OCI-LY3 (cell line): ENCODE measurements around the gene MUTYH.
A peak's percentile ranks its signal among the peaks of the same experiment; 100 is the strongest.

Experiments
- H2AFZ ChIP-seq: fragments of 200-600, 300-600 bp; shearing (Covaris generic); 2 replicates; pipeline ENCODE4 v1.6.0; 2014; ENCODE audit warnings: antibody characterized with exemption, low read depth, low read length
- H3K27ac ChIP-seq: fragments of 200-600, 300-600 bp; sonication (generic); 2 replicates; pipeline ENCODE4 v1.5.1; 2014; ENCODE audit warnings: mild to moderate bottlenecking, low read length, moderate library complexity, mixed read lengths
- H3K27me3 ChIP-seq: fragments of 200-600, 300-600 bp; sonication (generic); 2 replicates; pipeline ENCODE4 v1.6.1; 2014; ENCODE audit warnings: low read depth, low read length, mixed read lengths
- H3K36me3 ChIP-seq: fragments of 200-600, 300-600 bp; sonication (generic); replicated peaks from 2 replicates; pipeline ENCODE3; 2014; ENCODE audit warnings: low read depth, low read length, mixed read lengths
- H3K4me1 ChIP-seq: fragments of 300-600, 200-600 bp; sonication (generic); 2 replicates; pipeline ENCODE4 v1.6.1; 2014; ENCODE audit warnings: low read length, mixed read lengths
- H3K4me2 ChIP-seq: fragments of 200-600, 300-600 bp; sonication (generic); 2 replicates; pipeline ENCODE4 v1.6.1; 2014; ENCODE audit warnings: low read length, mixed read lengths
- H3K4me3 ChIP-seq: fragments of 300-600, 200-600 bp; sonication (generic); 2 replicates; pipeline ENCODE4 v1.5.1; 2014; ENCODE audit warnings: antibody characterized with exemption, mild to moderate bottlenecking, low read length, moderate library complexity
- H3K79me2 ChIP-seq: fragments of 300-600, 200-600 bp; shearing (Covaris generic); 2 replicates; pipeline ENCODE4 v1.6.1; 2014; ENCODE audit warnings: mild to moderate bottlenecking, low read length, mixed read lengths
- H3K9ac ChIP-seq: fragments of 300-600, 200-600 bp; shearing (Covaris generic); 2 replicates; pipeline ENCODE4 v1.6.0; 2014; ENCODE audit warnings: mild to moderate bottlenecking, low read length, moderate library complexity
- H3K9me3 ChIP-seq: fragments of 200-600, 300-600 bp; shearing (Covaris generic); 2 replicates; pipeline ENCODE4 v1.6.1; 2014; ENCODE audit warnings: low read length, mixed read lengths; ENCODE audit not compliant: insufficient read depth
- H4K20me1 ChIP-seq: fragments of 200-600, 300-600 bp; sonication (generic); 2 replicates; pipeline ENCODE4 v1.6.1; 2016; ENCODE audit warnings: low read length, mixed read lengths; ENCODE audit not compliant: insufficient read depth
- CTCF ChIP-seq: fragments of 200-600, 300-600 bp; sonication (generic); IDR thresholded peaks from 2 replicates; pipeline ENCODE4 v1.5.1; 2014; ENCODE audit warnings: antibody characterized with exemption, low read length, low read depth
- EZH2phosphoT487 ChIP-seq: fragments of 200-600 bp; shearing (Covaris generic); IDR thresholded peaks from 2 replicates; pipeline ENCODE4 v1.6.1; 2018; ENCODE audit warnings: antibody characterized with exemption, mixed run types, low read depth

The MUTYH gene

DNA sequence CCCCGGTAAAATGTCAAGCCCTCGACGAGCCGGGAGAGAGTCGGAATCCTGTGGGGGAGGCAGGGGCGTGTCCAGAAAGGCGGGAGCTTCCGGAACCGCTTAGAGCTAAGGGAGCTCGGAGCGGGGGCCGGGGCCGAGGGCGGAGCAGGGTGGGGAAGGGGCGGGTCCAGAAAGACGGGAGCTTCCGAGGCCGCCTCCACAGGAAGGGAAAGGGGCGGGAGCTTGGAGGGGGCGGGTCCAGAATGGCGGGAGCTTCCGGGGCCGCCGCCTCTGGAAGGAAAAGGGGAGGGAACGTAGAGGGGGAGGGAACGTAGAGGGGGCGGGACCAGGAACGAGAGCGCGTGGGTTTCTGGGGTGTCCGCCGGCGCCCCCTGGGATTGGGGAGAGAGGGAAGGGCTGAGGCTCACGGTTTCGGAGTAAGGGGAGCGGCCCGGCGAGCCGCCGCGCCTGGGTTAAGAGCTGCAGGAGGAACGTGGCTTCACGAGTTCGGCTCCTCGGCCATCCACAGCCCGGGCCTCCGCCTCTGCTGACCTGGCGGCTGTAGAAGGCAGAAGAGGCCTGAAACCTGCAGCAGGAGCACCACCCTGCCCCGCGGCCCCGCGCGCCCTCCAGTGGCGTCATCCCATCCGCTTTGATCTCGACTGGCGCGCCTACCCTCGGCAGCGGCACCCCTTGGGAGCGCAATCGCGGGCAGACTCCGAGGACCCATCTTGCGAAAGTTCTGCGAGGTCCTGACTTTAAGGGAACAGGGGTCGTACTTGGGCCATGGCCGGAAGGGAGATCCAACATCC, 36.5 kb downstream of the MUTYH start:
- TF ChIP-seq EZH2phosphoT487: no peak
- peak; percentile 59 for TF ChIP-seq CTCF
- H2AFZ ChIP-seq: peak overlapping the region; percentile 76

DNA sequence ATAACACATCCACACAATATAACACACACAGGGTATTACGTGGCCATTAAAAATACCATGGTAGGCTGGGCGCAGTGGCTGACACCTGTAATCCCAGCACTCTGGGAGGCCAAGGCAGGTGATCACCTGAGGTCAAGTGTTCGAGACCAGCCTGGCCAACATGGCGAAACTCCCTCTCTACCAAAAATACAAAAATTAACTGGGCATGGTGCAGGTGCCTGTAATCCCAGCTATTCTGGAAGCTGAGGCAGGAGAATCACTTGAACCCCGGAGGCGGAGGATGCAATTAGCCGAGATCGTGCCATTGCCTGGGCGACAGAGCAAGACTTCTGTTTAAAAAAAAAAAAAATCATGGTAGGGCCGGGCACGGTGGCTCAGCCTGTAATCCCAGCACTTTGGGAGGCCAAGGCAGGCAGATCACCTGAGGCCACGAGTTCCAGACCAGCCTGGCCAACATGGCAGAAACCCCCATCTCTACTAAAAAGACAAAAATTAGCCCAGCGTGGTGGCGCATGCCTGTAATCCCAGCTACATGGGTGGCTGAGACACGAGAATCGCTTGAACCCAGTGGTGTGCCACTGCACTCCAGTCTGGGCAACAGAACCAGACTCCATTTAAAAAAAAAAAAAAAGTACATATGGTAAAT, 37.6 kb downstream of the MUTYH start:
- Histone ChIP-seq H2AFZ (no peak overlapping the region), H3K9ac (peak overlapping the region; percentile 79)

More for the DNA sequence above, 36.5 kb downstream of the MUTYH start:
- H4K20me1 ChIP-seq: no peaks in the 10 kb centered on the region
- peaks cover 33% of the 10 kb centered on the region for H3K4me1 ChIP-seq
- H3K36me3 ChIP-seq: no peaks in the 10 kb centered on the region
- no peaks in the 10 kb centered on the region for H3K27me3 ChIP-seq
- H3K4me3 ChIP-seq: peak overlapping the region; percentile 93
- H3K9ac ChIP-seq: peak overlapping the region; percentile 95
- H3K27ac ChIP-seq: peak overlapping the region; percentile 86
- H3K9me3 ChIP-seq: no peaks in the 10 kb centered on the region
- H3K79me2 ChIP-seq: peaks cover 6% of the 10 kb centered on the region; the same call in 1 of the 2 replicates
- H3K4me2 ChIP-seq: peak overlapping the region; percentile 97

GRCh38 chr1:45300669-45300997, 39.6 kb downstream of the MUTYH start:
- Histone ChIP-seq H3K9ac (no peak overlapping the region), H3K4me2 (no peak overlapping the region), H2AFZ (no peak overlapping the region), H3K27ac (no peak overlapping the region), H3K36me3 (no peaks in the 10 kb centered on the region), H3K27me3 (no peaks in the 10 kb centered on the region), H3K4me1 (peaks cover 16% of the 10 kb centered on the region), H4K20me1 (no peaks in the 10 kb centered on the region), H3K4me3 (no peak overlapping the region), H3K9me3 (no peaks in the 10 kb centered on the region), H3K79me2 (peaks cover 6% of the 10 kb centered on the region; the same call in 1 of the 2 replicates)
- no peak for TF ChIP-seq CTCF
- TF ChIP-seq EZH2phosphoT487: no peak

More for the DNA sequence above, 37.6 kb downstream of the MUTYH start:
- Histone ChIP-seq H3K79me2 (peaks cover 6% of the 10 kb centered on the region; the same call in 1 of the 2 replicates), H3K9me3 (no peaks in the 10 kb centered on the region), H4K20me1 (no peaks in the 10 kb centered on the region), H3K4me3 (peak overlapping the region; percentile 93), H3K27ac (no peak overlapping the region), H3K27me3 (no peaks in the 10 kb centered on the region), H3K4me1 (peaks cover 33% of the 10 kb centered on the region), H3K36me3 (no peaks in the 10 kb centered on the region), H3K4me2 (peak overlapping the region; percentile 64)
- TF ChIP-seq CTCF (no peak), EZH2phosphoT487 (no peak)

DNA sequence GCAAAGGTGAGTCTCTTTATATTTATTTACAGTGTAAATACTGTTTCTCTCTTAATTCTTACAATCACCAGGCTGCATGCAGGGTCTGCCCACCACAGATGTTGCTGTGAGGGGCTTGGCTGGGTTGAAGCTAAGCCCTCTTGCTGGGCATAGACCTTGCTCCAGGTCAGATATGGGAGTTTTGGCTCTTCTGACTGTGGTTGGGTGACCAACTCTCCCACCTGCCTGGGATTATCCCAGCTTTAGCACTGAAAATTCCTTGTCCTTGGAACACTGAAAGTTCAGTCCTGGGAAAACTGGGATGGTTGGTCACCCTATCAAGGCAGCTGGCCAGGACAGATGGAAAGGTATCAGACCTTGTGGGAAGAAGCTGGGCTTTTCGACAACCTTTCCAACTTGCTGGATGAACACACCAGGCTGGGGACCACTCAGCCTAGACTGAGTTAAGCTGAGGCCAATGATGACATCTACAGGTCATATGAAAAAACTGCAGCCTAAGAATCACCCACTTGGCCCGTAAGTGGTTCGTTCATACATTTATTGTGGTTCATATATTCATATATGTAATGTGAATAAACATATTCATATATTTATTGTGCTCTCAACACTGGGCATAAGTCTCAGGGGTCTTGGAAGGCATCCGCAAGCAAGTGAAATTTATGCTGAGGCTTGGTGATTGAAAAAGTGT, 40.1 kb downstream of the MUTYH start:
- no peaks in the 10 kb centered on the region for H3K27me3 ChIP-seq
- peaks cover 6% of the 10 kb centered on the region; the same call in 1 of the 2 replicates for H3K79me2 ChIP-seq
- no peak overlapping the region for H3K4me2 ChIP-seq
- no peak overlapping the region for H3K9ac ChIP-seq
- no peak overlapping the region for H3K27ac ChIP-seq
- no peak for TF ChIP-seq EZH2phosphoT487
- TF ChIP-seq CTCF: peak; percentile 70
- H3K4me3 ChIP-seq: no peak overlapping the region
- H3K36me3 ChIP-seq: no peaks in the 10 kb centered on the region
- H4K20me1 ChIP-seq: no peaks in the 10 kb centered on the region
- peaks cover 11% of the 10 kb centered on the region for H3K4me1 ChIP-seq
- no peak overlapping the region for H2AFZ ChIP-seq
- no peaks in the 10 kb centered on the region for H3K9me3 ChIP-seq
